Activated T-cell treated with anti-CD3 and anti-CD28 coated beads, Interleukin-2, amount 50 U/mL, for 24 hours (primary cell): ENCODE measurements around the gene IL20.
A peak's percentile ranks its signal among the peaks of the same experiment; 100 is the strongest.
"Not testable (repeated sequence)": the region's sequence is repeated elsewhere in the genome, so short reads cannot be mapped to it uniquely, and the experiment has no call there.

Source experiments
- DNase-seq: peaks from one replicate; pipeline ENCODE4 v3.0.0-alpha.2; 2020
- H3K27ac Mint-ChIP-seq: 2 replicates; pipeline ENCODE4 v1.8.0; 2020; ENCODE audit warnings: mild to moderate bottlenecking, mixed read lengths
- H3K27me3 Mint-ChIP-seq: 2 replicates; pipeline ENCODE4 v1.8.0; 2020; ENCODE audit warnings: mixed read lengths
- H3K36me3 Mint-ChIP-seq: 2 replicates; pipeline ENCODE4 v1.8.0; 2020; ENCODE audit warnings: low read depth, mixed read lengths
- H3K4me1 Mint-ChIP-seq: 2 replicates; pipeline ENCODE4 v1.8.0; 2020; ENCODE audit warnings: low read depth, mixed read lengths
- H3K4me3 Mint-ChIP-seq: 2 replicates; pipeline ENCODE4 v1.8.0; 2020; ENCODE audit warnings: mild to moderate bottlenecking, moderate library complexity, mixed read lengths
- H3K9me3 Mint-ChIP-seq: 2 replicates; pipeline ENCODE4 v1.8.0; 2020; ENCODE audit warnings: mixed read lengths

The IL20 gene

DNA sequence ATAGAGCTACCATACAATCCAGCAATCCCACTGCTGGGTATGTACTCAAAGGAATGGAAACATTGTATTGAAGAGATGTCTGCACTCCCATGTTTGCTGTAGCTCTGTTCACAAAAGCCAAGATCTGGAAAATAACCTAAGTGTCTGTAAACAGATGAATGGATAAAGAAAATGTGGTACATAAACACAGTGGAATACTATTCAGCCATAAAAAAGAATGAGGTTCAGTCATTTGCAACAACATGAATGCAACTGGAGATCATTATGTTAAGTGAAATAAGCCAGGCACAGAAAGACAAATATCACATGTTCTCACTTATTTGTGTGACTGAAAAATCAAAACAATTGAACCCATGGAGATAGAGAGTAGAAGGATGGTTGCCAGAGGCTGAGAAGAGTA is 11.7 kb upstream of the IL20 start:
- not testable (repeated sequence) for H3K36me3 Mint-ChIP-seq, H3K9me3 Mint-ChIP-seq, H3K4me3 Mint-ChIP-seq, DNase-seq, H3K27ac Mint-ChIP-seq, H3K27me3 Mint-ChIP-seq
- peaks cover 14% of the 10 kb centered on the region for H3K4me1 Mint-ChIP-seq

DNA sequence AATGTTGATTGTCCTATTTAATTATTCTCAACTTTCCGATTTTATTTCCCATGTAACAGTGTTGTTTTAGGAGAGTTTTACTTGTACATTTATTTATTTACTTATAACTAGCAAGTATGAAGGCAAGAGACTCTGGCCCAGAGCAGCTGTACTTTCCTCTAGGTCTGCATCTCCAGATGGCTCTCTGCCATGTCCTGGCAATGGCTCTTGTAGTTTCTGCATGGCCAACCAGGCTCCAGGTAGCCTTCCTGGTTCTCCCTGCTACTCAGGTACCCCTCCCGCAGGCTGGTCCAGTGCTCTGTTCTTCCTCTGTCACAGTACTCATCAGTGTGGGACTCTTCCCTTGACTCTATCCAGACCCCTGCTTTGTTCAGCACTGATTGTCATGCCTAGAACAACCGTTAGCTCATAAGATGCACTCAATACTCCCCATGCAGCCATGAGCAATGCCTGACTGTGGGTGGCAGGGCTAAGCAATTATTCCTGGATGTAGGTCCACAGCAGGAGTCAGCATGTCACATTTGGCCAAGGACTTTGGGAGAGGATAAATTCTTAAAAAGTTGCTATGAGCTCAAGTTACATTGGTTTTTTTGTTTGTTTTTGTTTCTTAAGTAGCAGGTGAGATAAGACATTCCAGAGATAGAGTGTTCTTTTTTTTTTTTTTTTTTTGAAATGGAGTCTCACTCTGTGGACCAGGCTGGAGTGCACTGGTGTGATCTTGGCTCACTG is 10.9 kb upstream of the IL20 start:
- Mint-ChIP-seq H3K4me1 (peaks cover 19% of the 10 kb centered on the region), H3K9me3 (no peaks in the 10 kb centered on the region)

GRCh38 chr1:206855859-206856258 is 9.6 kb upstream of the IL20 start:
- H3K27ac Mint-ChIP-seq: no peak overlapping the region
- peaks cover 21% of the 10 kb centered on the region for H3K4me1 Mint-ChIP-seq
- no peaks in the 10 kb centered on the region for H3K9me3 Mint-ChIP-seq
- H3K4me3 Mint-ChIP-seq: no peak overlapping the region
- no peak for DNase-seq
- peaks cover 3% of the 10 kb centered on the region for H3K27me3 Mint-ChIP-seq
- H3K36me3 Mint-ChIP-seq: no peaks in the 10 kb centered on the region

More for the DNA sequence above, 10.9 kb upstream of the IL20 start:
- DNase-seq: no peak
- Mint-ChIP-seq H3K4me3 (no peak overlapping the region), H3K27ac (no peak overlapping the region), H3K36me3 (no peaks in the 10 kb centered on the region), H3K27me3 (peaks cover 3% of the 10 kb centered on the region)

DNA sequence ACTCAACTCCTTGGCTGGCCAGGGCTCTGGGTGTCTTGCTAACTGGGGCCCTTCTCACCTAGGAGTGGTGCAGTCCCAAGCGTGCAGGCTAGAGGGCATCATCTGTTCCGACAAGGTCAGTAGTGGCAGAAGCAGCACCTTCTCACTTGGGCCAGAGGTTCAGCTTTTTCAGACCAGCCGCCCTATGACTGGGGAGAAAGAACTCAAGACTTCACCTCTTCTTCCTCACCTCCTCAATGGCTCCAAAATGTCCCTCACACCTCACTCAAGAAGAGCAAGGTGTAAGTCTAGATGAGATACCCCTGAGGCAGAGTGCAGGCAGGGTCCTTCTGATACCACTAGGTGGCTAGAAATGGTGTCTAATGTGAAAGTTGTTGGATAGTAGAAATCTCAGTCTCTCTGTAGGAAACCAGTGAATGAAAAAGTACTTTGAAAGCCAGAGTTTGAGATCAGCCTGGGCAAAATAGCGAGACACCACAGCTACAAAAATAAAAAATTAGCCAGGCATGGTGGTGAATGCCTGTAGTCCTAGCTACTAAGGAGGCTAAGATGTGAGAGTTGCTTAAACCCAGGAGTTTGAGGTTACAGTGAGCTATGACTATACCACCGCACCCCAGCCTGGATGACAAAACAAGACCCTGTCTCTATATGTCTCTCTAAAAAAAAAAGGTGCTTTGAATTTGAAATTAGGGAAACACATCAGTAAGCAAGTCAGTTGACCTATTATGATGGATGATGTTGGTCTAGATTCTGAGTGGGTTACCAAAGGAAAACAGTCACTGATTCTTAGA is 8.6 kb upstream of the IL20 start:
- Mint-ChIP-seq H3K36me3 (no peaks in the 10 kb centered on the region), H3K27me3 (no peaks in the 10 kb centered on the region), H3K4me3 (no peak overlapping the region), H3K27ac (peak overlapping the region; percentile 18), H3K4me1 (peaks cover 21% of the 10 kb centered on the region), H3K9me3 (no peaks in the 10 kb centered on the region)
- DNase-seq: no peak

- H3K27ac Mint-ChIP-seq: peak overlapping the region; percentile 72
- no peaks in the 10 kb centered on the region for H3K9me3 Mint-ChIP-seq
- no peaks in the 10 kb centered on the region for H3K36me3 Mint-ChIP-seq
- DNase-seq: peak; percentile 54
- no peak overlapping the region for H3K4me3 Mint-ChIP-seq
- H3K27me3 Mint-ChIP-seq: peaks cover 7% of the 10 kb centered on the region
- H3K4me1 Mint-ChIP-seq: peaks cover 21% of the 10 kb centered on the region
Observed at GRCh38 chr1:206859082-206859521, 6.3 kb upstream of the IL20 start.

DNA sequence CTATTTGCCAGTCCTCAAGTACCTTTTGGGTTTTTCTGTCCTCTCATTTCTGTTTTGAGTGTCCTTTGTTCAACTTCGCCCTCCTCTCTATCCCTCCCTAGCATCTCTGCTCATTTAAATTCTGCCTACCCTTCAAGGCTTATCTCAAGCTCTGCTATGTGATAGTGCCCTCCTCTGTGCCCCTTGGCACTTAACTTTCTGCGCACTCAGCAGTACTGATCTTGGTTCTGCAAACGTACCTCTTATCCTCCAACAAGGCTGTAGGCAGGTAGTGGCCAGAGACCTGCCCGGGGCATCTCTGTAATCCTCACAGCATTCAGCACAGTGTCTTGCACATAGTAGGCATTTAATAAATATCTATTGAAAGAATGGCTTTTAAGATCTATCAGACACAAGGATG is 5.3 kb upstream of the IL20 start:
- no peak for DNase-seq
- peaks cover 7% of the 10 kb centered on the region for H3K27me3 Mint-ChIP-seq
- peaks cover 25% of the 10 kb centered on the region for H3K4me1 Mint-ChIP-seq
- H3K9me3 Mint-ChIP-seq: no peaks in the 10 kb centered on the region
- H3K4me3 Mint-ChIP-seq: no peak overlapping the region
- no peaks in the 10 kb centered on the region for H3K36me3 Mint-ChIP-seq
- H3K27ac Mint-ChIP-seq: no peak overlapping the region

GRCh38 chr1:206863266-206863665 is 2.2 kb upstream of the IL20 start:
- Mint-ChIP-seq H3K9me3 (no peaks in the 10 kb centered on the region), H3K27ac (no peak overlapping the region), H3K4me3 (no peak overlapping the region), H3K27me3 (peaks cover 7% of the 10 kb centered on the region), H3K4me1 (peaks cover 31% of the 10 kb centered on the region), H3K36me3 (no peaks in the 10 kb centered on the region)
- no peak for DNase-seq

GRCh38 chr1:206866062-206866461 is 639 bp downstream of the IL20 start:
- H3K9me3 Mint-ChIP-seq: no peaks in the 10 kb centered on the region
- H3K27ac Mint-ChIP-seq: no peak overlapping the region
- no peaks in the 10 kb centered on the region for H3K36me3 Mint-ChIP-seq
- no peak overlapping the region for H3K4me3 Mint-ChIP-seq
- DNase-seq: no peak
- peaks cover 23% of the 10 kb centered on the region for H3K4me1 Mint-ChIP-seq
- peaks cover 7% of the 10 kb centered on the region for H3K27me3 Mint-ChIP-seq

GRCh38 chr1:206867239-206867638 is 1.8 kb downstream of the IL20 start:
- peaks cover 7% of the 10 kb centered on the region for H3K27me3 Mint-ChIP-seq
- peaks cover 23% of the 10 kb centered on the region for H3K4me1 Mint-ChIP-seq
- no peak overlapping the region for H3K27ac Mint-ChIP-seq

DNA sequence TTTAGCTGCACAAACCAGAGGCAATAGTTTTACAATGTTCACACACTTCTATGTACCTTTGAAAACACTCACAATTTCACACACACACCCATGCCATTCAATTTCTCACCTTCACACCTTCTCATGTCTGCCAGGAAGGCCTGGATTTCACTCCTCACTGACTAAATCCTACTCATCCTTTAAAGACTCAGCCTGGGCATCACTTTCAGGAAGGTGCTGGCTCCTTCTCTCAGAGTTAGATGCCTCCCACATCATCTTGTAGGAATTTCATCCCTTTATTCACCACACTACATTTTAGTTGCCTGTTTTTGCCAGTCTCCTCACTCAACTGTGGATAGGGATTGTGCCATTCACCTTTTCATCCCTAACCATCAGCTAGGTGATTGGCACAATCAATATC is 2.3 kb downstream of the IL20 start:
- Mint-ChIP-seq H3K36me3 (no peaks in the 10 kb centered on the region), H3K4me3 (no peak overlapping the region), H3K4me1 (peaks cover 23% of the 10 kb centered on the region), H3K27me3 (peaks cover 7% of the 10 kb centered on the region), H3K9me3 (peaks cover 6% of the 10 kb centered on the region), H3K27ac (no peak overlapping the region)
- no peak for DNase-seq

More at GRCh38 chr1:206867239-206867638, 1.8 kb downstream of the IL20 start:
- DNase-seq: no peak
- H3K9me3 Mint-ChIP-seq: peaks cover 5% of the 10 kb centered on the region
- H3K4me3 Mint-ChIP-seq: no peak overlapping the region
- H3K36me3 Mint-ChIP-seq: no peaks in the 10 kb centered on the region

DNA sequence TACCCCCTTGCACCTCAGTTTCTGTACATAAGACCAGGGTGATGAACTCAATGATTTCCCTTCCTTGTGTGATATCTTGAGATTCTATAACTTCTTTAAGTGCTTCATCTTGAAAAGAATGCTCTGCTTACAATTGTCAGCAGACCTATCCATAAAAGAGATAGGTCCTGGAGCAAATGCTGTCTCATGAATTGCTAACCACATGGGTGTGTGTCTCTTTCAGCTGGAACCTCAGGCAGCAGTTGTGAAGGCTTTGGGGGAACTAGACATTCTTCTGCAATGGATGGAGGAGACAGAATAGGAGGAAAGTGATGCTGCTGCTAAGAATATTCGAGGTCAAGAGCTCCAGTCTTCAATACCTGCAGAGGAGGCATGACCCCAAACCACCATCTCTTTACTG is 2.8 kb downstream of the IL20 start:
- Mint-ChIP-seq H3K4me1 (peaks cover 23% of the 10 kb centered on the region), H3K36me3 (no peaks in the 10 kb centered on the region), H3K4me3 (no peak overlapping the region), H3K9me3 (peaks cover 6% of the 10 kb centered on the region), H3K27me3 (peaks cover 3% of the 10 kb centered on the region), H3K27ac (no peak overlapping the region)
- no peak for DNase-seq

- H3K9me3 Mint-ChIP-seq: peaks cover 11% of the 10 kb centered on the region
- no peak overlapping the region for H3K27ac Mint-ChIP-seq
- no peaks in the 10 kb centered on the region for H3K27me3 Mint-ChIP-seq
- H3K4me3 Mint-ChIP-seq: no peak overlapping the region
- H3K4me1 Mint-ChIP-seq: peaks cover 4% of the 10 kb centered on the region
- H3K36me3 Mint-ChIP-seq: peaks cover 1% of the 10 kb centered on the region
- DNase-seq: no peak
Observed at GRCh38 chr1:206872139-206872538, 6.7 kb downstream of the IL20 start.

DNA sequence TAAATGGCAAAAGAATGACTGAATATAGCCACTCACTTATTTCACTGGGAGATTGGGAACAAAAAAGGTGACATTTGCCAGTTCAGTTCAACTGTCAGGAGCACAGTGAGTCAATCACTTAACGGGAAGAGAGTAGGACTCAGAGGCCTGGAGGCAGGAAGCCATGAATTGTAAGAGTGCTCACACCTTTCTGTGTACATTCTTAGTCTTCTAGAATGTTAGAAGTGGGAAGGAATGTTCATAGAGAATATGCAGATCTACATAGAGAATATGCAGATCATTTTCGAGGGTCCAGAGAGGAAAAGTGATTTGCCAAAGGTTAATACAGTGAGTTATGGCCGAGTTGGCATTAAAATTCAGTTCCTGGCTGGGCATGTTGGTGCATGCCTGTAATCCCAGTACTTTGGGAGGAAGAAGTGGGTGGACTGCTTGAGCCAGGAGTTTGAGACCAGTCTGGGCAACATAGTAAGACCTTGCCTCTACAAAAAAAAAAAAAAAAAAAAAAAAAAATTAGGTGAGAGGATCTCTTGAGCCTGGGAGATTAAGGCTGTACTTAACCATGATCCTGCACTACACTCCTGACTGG is 8.3 kb downstream of the IL20 start:
- Mint-ChIP-seq H3K36me3 (peaks cover 4% of the 10 kb centered on the region), H3K4me3 (no peak overlapping the region), H3K4me1 (no peaks in the 10 kb centered on the region), H3K27ac (no peak overlapping the region), H3K27me3 (no peaks in the 10 kb centered on the region), H3K9me3 (peaks cover 24% of the 10 kb centered on the region)
- DNase-seq: no peak

GRCh38 chr1:206875752-206876377 is 10.4 kb downstream of the IL20 start:
- H3K36me3 Mint-ChIP-seq: peaks cover 4% of the 10 kb centered on the region
- H3K9me3 Mint-ChIP-seq: peaks cover 30% of the 10 kb centered on the region

More at GRCh38 chr1:206875752-206876377, 10.4 kb downstream of the IL20 start:
- Mint-ChIP-seq H3K27me3 (no peaks in the 10 kb centered on the region), H3K27ac (no peak overlapping the region), H3K4me3 (no peak overlapping the region), H3K4me1 (peaks cover 13% of the 10 kb centered on the region)
- DNase-seq: no peak
